ENCODE data around the gene BARX2.

GRCh38 chr11:129490004-129490403, 114.4 kb downstream of the BARX2 start:
- TF ChIP-seq CTCF (IDR thresholded peaks at IDR 0.05) (no peak), POLR2A (IDR thresholded peaks at IDR 0.05) (no peak), POLR2AphosphoS5 (IDR thresholded peaks at IDR 0.05) (no peak)
